ENCODE measurements around the gene ODF2.
"Not testable (repeated sequence)": the region's sequence is repeated elsewhere in the genome, so short reads cannot be mapped to it uniquely, and the experiment has no call there.

The ODF2 gene

DNA sequence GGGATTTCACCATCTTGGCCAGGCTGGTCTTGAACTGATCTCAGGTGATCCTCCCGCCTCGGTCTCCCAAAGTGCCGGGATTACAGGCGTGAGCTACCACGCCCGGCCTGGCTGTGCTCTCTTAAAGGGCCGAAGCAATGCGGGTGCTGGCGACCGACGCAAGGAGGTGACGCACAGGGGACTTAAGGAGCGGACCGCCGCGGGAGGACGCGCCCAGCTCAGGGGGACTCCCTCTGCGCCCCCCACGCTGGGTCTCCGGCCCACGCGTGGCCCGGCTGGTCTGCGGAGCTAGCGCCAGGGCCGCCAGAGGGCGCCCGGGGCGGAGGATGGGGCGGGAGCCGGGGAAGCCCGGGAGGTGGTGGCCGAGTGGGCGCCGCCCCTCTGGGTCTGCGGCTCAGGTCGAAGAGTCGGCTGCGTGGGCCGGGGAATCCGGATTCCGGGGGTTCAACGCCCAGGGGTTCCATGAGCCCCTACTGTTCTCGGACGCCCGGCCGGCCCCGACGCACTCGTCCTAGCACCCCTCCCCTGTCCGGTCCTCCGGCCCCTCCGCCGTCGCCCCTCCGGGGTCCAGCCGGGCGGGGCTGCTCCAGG lies 35.7 kb upstream of the ODF2 start:
- H3K4me3 ChIP-seq (replicated peaks in 1 of 2; ENCODE audit: low read depth in 2 of 2, low read length in 2 of 2) = peak overlapping the region; percentile 84 to 86
- DNase-seq (ENCODE audit: low read depth in 2 of 2) = peak; percentile 58 to 70
- TF ChIP-seq, protein P1, sequence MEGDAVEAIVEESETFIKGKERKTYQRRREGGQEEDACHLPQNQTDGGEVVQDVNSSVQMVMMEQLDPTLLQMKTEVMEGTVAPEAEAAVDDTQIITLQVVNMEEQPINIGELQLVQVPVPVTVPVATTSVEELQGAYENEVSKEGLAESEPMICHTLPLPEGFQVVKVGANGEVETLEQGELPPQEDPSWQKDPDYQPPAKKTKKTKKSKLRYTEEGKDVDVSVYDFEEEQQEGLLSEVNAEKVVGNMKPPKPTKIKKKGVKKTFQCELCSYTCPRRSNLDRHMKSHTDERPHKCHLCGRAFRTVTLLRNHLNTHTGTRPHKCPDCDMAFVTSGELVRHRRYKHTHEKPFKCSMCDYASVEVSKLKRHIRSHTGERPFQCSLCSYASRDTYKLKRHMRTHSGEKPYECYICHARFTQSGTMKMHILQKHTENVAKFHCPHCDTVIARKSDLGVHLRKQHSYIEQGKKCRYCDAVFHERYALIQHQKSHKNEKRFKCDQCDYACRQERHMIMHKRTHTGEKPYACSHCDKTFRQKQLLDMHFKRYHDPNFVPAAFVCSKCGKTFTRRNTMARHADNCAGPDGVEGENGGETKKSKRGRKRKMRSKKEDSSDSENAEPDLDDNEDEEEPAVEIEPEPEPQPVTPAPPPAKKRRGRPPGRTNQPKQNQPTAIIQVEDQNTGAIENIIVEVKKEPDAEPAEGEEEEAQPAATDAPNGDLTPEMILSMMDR (IDR thresholded peaks at IDR 0.05; ENCODE audit: low read depth, low read length) = peak; percentile 36

DNA sequence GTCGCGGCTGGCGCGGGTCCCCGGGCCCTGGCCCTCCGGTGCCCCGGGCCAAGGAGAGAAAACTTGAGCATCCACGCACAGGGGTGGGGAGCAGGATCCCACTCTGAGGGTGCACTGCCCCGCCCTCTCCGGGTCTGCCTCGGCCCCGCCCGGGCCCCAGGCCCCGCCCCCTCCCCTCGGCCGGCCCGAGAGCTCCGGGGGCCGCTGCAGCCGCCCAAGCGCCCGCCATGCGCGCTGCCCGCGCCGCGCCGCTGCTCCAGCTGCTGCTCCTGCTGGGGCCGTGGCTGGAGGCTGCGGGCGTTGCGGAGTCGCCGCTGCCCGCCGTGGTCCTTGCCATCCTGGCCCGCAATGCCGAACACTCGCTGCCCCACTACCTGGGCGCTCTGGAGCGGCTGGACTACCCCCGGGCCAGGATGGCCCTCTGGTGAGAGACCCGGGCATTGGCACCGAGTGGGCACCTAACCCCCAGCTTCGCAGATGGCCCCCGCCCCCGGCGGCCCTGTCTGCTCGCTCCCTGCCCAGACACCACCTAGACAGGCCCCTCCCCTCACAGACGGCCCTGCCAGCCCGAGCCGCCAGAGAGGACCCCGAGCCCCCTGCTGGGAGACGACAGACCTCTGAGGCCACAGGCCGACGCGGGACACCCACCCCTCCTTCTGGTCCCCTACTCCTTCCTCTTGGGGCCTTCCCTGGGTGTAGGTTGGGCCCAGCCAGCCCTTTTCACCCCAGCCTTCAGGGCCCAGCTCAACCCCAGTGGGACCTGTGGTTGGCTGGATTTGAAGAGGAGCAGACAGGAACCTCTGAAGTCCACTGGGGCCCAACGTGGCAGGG lies 34.9 kb upstream of the ODF2 start, which contains the start of gene CERCAM:
Gene CERCAM, plus strand, starts transcription at position 207 of the 831 bp plus-strand sequence. Its CDS starts 21 bp downstream, at position 228.
- peak within 1 kb of the TSS; percentile 84 to 86 for H3K4me3 ChIP-seq (replicated peaks in 1 of 2; ENCODE audit: low read depth in 2 of 2, low read length in 2 of 2)
- DNase-seq (ENCODE audit: low read depth in 2 of 2) = peak; percentile 42 to 52
- TF ChIP-seq, protein P1 (IDR thresholded peaks at IDR 0.05; ENCODE audit: low read depth, low read length) = no peak

DNA sequence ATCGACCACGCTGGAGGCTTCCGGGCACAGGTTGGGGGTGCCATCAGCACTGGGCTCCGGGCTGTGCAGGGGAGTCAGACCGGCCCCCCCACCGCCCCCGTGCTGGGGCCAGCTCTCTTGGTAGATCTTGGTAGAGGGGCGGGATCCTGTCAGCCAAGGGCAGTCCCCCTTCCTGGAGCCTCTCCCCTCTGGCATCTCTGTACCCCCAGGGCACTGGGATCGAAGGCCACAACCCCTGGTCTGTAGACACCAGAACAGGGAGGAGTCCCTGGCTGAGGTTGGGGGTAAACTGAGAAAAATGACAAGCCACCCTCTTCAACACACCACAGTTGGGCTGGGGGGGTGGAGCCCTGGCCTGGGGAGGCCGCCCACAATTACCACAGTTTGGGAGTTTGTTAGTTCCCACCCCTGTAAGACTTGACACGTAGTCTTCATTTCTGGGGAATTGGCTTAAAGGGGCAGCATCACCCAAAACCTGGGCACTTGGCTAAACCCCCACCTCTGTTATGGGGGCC lies 34.3 kb upstream of the ODF2 start:
- peak; percentile 40 to 48 for DNase-seq (ENCODE audit: low read depth in 2 of 2)
- TF ChIP-seq, protein P1 (IDR thresholded peaks at IDR 0.05; ENCODE audit: low read depth, low read length) = no peak

DNA sequence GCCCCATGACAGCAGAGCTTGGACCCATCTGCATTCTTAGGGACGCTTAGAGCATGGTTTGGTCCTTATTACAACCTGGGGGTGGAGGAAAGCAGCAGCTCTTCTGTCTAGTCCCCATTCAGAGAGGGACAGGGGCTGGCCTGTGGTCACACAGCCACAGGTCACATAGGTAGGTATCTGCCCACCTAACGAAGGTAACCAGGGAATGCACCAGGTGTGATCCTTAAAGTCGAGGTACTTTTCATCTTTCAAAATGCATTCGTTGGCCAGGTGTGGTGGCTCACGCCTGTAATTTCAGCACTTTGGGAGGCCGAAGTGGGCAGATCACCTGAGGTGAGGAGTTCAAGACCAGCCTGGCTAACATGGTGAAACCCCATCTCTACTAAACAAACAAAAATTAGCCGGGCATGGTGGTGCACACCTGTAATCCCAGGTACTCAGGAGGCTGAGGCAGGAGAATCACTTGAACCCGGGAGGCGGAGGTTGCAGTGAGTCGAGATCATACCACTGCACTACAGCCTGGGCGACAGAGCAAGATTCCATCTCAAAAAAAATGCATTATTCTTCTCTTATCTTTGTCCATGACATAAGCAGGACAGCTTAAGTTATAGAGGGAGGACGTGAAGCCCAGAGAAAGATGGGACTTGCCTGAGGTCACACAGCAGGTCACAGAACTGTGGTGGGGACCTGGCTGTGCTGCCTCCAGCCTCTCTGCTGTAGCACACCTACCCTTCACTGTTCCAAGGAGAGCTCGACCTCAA lies 33.6 kb upstream of the ODF2 start:
- DNase-seq (ENCODE audit: low read depth in 2 of 2) = not testable (repeated sequence)
- peak overlapping the region; percentile 84 to 86 for H3K4me3 ChIP-seq (replicated peaks in 1 of 2; ENCODE audit: low read depth in 2 of 2, low read length in 2 of 2)

More for the DNA sequence above, 34.3 kb upstream of the ODF2 start:
- peak overlapping the region; percentile 84 to 86 for H3K4me3 ChIP-seq (replicated peaks in 1 of 2; ENCODE audit: low read depth in 2 of 2, low read length in 2 of 2)

DNA sequence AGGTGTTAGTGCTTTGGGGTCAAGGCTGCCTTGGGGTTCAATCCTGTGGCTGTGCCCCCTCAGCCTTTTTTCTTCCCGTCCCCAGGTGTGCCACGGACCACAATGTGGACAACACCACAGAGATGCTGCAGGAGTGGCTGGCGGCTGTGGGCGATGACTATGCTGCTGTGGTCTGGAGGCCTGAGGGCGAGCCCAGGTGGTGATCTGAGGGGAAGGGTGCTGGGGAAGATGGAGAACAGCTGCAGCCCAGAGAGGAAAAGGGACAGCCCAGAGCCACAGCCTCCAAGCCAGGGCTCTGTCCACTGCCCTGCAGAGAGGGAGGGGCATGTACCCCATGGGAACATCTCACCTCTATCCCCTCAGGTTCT lies 33.0 kb upstream of the ODF2 start:
- TF ChIP-seq, protein P1 (IDR thresholded peaks at IDR 0.05; ENCODE audit: low read depth, low read length) = no peak
- no peak overlapping the region for H3K4me3 ChIP-seq (replicated peaks in 1 of 2; ENCODE audit: low read depth in 2 of 2, low read length in 2 of 2)

DNA sequence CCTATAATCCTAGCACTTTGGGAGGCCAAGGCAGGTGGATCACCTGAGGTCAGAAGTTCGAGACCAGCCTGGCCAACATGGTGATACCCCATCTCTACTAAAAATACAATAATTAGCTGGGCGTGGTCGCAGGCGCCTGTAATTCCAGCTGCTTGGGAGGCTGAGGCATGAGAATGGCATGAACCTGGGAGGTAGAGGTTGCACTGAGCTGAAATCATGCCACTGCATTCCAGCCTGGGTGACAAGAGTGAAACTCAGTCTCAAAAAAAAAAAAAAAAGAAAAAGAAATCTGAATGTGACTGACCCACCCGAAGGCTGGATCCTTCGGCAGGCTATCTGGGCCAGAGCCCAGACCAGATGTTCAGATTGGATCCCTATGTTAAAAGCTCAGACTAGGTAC lies 32.5 kb upstream of the ODF2 start:
- not testable (repeated sequence) for DNase-seq (ENCODE audit: low read depth in 2 of 2); H3K4me3 ChIP-seq (replicated peaks in 1 of 2; ENCODE audit: low read depth in 2 of 2, low read length in 2 of 2)

More for the DNA sequence above, 33.0 kb upstream of the ODF2 start:
- DNase-seq (ENCODE audit: low read depth in 2 of 2) = no peak

DNA sequence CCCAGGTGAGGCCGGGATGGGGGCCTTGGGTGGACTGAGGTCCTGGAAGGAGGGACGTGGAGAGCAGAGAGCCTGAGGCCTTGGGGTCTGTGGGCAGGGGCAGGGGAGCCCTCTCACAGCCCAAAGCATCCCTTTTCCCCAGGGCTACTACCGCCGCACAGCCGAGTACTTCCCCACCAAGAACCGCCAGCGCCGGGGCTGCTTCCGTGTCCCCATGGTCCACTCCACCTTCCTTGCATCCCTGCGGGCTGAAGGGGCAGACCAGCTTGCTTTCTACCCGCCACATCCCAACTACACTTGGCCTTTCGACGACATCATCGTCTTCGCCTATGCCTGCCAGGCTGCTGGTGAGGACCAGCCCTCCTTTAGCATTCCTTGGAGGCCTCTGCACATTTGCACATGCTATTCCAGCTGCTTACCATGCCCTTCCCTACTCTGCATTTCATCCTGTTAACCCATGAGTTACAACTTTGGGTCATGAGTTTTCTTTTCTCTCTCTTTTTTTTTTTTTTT lies 31.5 kb upstream of the ODF2 start:
- no peak for DNase-seq (ENCODE audit: low read depth in 2 of 2)
- H3K4me3 ChIP-seq (replicated peaks in 1 of 2; ENCODE audit: low read depth in 2 of 2, low read length in 2 of 2) = no peak overlapping the region
- TF ChIP-seq, protein P1 (IDR thresholded peaks at IDR 0.05; ENCODE audit: low read depth, low read length) = no peak

All from cardiac fibroblast (primary cell).